Fibroblast of the conjunctiva (primary cell): ENCODE data around the gene ARL8B.
A peak's percentile ranks its signal among the peaks of the same experiment; 100 is the strongest.

Experiments
- DNase-seq: peaks from one replicate; pipeline ENCODE4 v3.0.0-alpha.2; 2010; ENCODE audit warnings: low read depth

The ARL8B gene

GRCh38 chr3:5187920-5188418 is 65.9 kb downstream of the ARL8B start:
- DNase-seq: no peak

- no peak for DNase-seq
Observed at GRCh38 chr3:5188419-5189221, 66.5 kb downstream of the ARL8B start.

GRCh38 chr3:5190147-5190791 is 68.2 kb downstream of the ARL8B start:
- DNase-seq: no peak

- DNase-seq: no peak
Observed at GRCh38 chr3:5191555-5192304, 69.6 kb downstream of the ARL8B start.

GRCh38 chr3:5192571-5193365 is 70.7 kb downstream of the ARL8B start:
- no peak for DNase-seq

- no peak for DNase-seq
Observed at GRCh38 chr3:5194341-5194740, 72.2 kb downstream of the ARL8B start.

- DNase-seq: peak; percentile 53
Observed at GRCh38 chr3:5194801-5195509, 72.9 kb downstream of the ARL8B start.

GRCh38 chr3:5195605-5196004 is 73.5 kb downstream of the ARL8B start:
- DNase-seq: no peak

- DNase-seq: no peak
Observed at GRCh38 chr3:5197022-5197421, 74.9 kb downstream of the ARL8B start.

GRCh38 chr3:5197470-5198312 is 75.6 kb downstream of the ARL8B start:
- DNase-seq: peak; percentile 78

- no peak for DNase-seq
Observed at GRCh38 chr3:5198313-5198677, 76.2 kb downstream of the ARL8B start.

- DNase-seq: no peak
Observed at GRCh38 chr3:5198986-5199731, 77.1 kb downstream of the ARL8B start.

- DNase-seq: no peak
Observed at GRCh38 chr3:5201536-5201935, 79.4 kb downstream of the ARL8B start.

GRCh38 chr3:5202222-5202621 is 80.1 kb downstream of the ARL8B start:
- peak; percentile 93 for DNase-seq

- no peak for DNase-seq
Observed at GRCh38 chr3:5205165-5205941, 83.3 kb downstream of the ARL8B start.

- DNase-seq: no peak
Observed at GRCh38 chr3:5210926-5211325, 88.8 kb downstream of the ARL8B start.

- no peak for DNase-seq
Observed at GRCh38 chr3:5212628-5213573, 90.8 kb downstream of the ARL8B start.

- DNase-seq: no peak
Observed at GRCh38 chr3:5213574-5213966, 91.5 kb downstream of the ARL8B start.
